ENCODE measurements around the gene ZC3H11A.

GRCh38 chr1:203805689-203806088 lies 10.3 kb downstream of the ZC3H11A start:
- TF ChIP-seq CTCF (IDR thresholded peaks at IDR 0.05) (no peak), POLR2A (IDR thresholded peaks at IDR 0.05) (no peak)
